ENCODE measurements around the gene NUDT12.

NUDT12 gene

DNA sequence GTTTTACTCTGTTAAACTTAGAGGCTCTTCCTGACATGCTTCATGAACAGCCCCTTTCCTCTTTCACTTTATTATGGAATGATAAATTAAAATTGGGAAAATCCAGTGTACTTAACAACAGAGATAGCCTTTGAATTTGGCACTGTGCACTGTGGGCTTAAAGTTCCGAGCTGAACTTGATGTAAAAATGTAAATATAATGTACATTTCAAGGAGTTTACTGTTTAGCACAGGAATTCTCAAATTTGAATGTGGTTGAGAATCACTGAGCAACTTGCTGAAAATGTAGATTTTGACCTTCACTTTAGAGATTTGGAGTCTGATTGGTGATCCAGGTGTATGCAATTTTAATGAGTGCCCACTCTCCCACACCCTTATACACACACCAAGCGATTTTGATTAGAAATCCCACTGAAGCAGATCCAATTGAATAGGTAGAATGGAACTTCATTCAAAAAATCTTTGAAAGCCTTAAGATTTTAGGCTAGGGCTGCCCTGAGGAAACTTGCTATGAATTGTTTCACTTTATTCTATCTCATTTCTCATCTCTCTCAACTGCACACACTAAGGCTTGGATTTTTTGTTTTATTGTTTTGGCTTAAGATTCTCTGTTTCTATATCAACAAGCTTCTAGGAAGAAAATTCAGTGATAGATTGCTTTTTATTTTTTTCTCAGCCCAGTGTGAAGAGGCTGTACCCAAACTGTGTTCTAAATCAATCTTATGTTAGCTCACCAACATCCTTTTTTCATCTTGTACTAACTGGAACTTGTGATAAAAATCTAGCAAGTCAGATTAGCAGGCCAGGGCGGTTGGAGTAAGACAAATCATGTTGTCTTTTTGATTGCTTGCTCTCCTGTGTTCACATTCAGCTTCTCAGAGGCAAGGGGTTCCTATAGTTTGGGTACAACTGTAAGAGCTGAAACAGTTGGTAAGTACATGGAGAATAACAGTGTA lies 22.9 kb downstream of the NUDT12 start:
- DNase-seq: no peak

DNA sequence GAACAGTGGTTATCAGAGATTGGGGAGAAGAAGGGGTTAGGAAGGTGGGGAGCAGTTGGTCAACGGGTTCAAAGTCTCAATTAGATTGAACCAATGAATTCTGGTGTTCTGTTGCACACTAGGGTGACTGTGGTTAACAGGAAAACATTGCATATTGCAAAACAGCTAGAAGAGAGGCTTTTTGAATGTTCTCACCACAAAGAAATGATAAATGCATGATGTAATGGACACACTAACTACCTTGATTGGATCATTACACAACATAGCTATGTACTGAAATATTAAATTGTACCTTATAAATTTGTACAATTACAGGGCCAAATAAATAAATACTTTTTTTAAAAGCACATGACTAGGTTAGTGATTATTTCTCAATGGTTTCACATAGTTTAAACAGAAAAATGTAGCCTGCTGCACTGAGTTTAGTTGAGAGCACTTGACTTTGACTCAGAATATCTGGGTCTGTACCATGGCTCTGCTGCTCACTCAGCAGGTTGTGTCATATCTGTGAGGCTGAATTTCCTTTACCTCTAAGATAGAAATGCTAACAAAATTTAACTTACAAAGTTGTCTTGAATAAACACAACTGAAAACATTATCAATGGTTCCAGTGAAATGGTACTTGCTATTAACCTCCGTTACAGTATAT lies 30.4 kb downstream of the NUDT12 start:
- DNase-seq: no peak

DNA sequence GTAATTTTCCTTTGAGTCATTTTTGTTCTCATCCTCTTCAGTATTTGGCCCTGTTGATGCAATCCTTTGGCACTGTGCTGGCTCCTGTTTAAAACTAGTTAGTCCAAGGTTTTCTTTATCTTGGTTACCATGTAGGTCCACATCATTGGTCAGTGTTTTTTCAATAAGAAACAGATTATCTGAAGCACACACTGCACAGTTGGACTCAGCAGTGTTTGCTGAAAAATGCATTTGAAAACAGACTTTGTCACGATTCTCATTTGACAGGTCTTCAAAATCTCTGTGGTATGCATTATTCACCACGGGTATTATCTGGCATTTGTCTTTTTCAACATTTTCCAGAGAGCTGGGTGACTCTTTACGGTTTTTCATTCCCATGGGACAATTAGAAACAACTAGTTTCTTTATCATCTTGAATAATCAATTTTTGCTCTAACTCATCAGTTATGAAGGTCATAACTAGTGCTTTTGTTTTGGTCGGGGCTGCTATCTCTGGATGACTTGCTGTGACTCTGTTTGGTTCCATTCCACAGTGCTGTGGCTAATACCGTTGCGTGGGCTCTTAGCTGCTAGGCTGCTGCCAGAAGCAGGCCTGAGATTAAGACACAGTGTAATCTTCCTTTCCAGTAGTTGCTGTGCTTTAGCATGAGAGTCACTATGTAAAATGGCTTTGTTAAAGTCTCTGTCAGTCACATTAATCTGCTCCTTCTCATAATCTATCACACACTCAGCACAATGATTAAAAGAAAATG lies 36.2 kb downstream of the NUDT12 start:
- DNase-seq: no peak

DNA sequence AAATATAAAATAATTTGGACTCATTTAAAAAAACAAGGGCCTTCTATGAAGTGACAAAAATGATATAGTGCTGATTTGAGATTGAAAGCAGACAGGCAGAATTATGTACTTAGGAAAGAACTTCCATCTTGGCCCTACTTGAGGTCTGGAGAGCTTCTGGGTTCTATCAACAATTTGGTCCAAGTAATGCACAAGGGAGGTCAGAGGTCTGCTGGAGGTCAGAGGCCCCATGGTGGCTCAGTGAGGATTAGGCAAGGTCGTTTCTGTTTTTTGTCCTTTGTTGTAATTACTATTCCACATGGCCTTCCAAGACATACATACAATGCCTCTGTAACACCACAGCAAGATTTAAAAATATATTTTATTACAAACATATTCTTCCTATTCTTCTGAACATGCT lies 37.2 kb downstream of the NUDT12 start:
- no peak for DNase-seq

DNA sequence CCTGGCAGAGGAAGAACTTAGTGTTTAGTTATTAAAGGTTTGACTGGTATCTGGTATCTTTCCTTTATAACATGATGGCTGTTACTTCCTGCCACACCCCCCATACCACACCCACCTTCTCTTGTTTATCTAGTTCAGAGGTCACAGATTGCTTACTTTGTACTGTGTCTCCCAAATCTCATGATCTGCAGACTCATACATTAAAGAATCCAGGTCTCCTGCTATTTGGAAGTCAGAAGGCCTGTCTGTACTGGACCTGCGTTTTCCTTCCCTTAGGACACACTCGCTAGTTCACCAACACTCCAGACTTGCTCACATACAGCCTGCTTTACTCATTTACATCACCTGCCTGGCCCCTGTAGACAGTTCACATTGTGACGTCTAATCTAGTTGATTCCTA lies 39.3 kb downstream of the NUDT12 start:
- DNase-seq: no peak

DNA sequence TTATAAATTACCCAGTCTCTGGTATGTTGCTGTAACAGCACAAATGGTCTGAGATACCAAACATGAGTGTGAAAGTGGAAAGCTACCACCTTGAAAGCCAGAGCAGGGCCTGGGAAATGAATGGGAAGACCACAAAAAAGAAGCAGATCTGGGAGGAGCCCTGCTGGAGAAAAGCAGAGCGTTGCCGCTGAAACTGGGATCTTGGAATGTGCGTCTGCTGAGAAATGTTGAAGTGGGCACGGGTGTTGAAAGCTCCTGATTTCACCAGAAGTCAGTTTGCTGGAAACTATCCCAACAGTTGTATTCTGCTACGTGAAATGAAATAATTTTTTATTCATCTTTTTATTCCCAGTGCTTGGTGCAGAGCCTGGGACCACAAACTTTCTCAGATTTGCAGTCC lies 40.0 kb downstream of the NUDT12 start:
- no peak for DNase-seq

DNA sequence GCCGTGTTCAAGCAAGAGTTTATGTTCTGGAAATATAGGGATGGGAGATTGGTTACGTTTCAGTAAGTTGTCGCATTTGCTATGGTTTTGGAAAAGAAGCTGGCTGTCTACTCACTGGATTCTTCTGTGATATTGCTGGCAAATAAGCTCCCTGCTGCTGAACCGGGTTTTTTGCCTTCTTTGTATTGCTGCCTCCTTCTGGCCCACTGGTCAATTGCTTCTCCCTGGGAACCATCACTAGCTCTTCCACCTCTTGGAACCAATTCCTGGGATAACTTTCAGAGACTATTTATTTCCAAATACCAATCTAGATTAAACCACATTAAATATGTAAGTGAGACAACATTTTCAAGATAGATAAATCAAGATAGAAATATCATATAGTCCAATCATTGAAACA lies 43.0 kb downstream of the NUDT12 start:
- DNase-seq: no peak

DNA sequence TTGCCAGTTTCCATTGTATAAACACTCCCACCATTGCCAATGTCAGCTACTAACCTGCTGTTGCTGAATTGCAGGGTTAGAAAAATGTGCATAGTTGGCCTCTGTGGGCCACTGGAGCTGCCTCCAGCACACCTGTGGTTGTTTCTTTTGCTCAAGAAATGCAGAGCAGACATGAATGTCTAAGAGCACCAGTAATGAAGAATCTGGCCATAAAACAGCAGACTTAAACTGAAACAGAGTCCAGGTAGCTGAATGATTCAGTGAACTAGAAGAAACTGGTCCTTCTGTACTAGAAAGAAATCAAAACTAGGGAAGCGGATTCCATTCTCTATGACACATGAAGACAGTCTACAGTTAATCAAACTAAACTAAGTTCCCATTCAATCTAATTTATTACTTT lies 48.2 kb downstream of the NUDT12 start:
- DNase-seq: no peak

DNA sequence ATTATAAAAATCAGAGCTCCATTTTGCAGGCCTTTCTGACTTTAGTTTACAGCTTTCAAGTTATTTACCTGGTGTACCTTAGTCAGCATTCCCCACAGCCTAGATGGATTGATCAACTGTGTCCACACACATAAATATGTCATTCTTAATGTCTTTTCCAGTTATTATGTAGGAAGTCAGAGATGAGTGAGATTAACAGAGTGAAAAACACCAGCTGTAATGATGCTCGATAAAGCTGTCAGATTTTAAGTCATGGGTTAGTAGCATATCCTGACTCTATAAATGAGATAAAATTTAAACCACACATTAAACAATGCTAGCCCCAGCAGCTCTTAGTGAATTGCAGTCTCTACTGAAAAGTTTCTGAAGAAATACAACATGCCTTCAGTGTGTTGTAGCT lies 48.9 kb downstream of the NUDT12 start:
- DNase-seq: no peak

DNA sequence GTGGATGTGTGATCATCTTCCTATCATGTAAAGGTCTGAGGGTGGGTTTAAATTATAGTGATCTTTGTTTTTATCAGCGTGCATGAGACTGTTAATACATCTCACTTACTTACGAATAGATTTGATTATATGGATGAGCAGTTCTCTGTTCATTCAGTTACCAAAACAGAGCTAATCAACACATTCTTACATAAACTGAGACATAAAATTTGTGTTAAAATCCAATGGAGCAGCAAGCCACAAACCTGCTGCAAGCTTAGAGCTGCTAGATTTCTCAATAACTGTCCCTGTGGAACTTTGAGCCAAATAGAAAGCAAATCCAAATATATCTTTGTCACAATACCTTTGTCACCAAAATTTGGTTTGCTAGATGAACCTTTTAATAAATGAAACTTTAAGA lies 50.1 kb downstream of the NUDT12 start:
- DNase-seq: no peak

DNA sequence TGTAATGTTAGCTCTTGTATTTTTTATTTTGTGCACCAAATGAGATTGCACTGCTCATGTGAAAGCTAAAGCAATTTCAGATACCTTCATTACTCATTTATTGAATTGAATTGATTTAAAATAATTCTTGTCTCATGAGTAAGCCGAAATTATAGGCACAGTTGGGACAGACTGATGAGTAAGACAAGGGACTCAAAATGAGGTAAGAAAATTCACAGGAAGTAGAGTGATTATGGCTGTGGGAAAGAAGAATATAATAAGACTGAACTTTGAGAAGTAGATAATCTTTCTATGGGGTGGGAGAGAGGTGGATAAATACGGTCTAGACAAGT lies 51.1 kb downstream of the NUDT12 start:
- no peak for DNase-seq

DNA sequence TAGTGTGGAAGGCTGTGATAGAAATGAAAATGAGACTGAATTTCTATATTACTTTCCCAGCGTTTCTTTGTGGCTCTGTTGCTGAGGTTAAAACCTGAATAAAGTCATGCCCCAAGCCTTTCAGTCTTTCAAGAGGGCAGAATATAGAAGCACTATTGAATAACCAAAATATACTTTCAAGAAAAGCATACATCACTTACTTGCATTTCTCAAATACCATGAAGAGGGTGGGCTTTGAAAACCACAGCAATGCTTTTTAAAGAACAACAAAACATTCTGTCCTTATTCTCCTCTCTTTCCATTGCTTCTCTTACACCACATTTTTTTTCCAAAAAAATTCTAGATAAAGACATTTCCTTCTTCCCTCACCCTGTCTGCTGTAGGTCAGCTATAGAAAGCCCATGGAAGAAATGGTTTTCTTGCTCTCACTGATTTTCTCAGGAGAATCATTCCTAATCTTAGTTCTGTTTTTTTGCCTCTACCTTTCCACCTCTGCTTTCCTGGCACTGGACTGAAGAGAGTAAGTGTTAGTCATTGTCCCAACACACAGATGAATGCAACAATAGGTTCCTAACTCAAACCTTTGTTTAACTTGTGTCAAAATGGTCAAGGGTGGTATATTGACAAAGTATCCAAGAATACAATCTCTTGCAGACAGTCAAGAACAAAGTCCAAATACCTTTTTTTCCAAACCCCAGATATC lies 51.6 kb downstream of the NUDT12 start:
- no peak for DNase-seq

DNA sequence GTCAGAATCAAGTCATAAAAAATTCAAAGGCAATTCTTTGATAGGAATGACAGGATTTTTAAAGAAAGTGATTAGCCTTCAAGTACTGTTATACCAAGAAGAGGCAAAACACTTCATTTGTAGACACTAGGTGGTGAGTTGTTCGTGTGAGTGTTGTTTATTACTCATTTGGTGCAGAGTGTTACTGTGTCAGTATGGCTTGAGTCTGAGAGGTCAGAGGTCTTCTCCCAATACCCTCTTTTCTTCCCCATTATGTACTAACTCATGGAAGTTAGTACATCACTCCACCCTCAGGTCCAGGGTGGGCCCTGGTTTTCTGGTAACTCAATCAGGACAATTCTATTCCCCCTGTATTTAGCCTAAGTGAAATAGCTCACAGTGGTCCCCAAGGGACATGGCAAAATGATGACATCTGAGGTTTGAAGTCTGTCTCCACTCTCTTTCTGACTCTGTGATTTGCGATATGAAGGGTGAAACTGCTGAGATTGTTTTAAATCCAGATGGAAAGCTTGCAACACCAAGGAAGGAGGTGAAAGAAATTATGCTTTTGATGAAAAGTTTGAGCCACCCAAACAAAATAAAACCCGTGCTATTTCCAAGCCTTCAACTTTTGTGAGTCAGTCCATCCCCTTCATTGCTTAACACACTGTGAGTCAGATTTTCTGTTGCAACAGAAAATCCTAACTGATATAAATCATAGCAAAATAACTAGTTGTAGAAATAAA lies 56.8 kb downstream of the NUDT12 start:
- DNase-seq: no peak

DNA sequence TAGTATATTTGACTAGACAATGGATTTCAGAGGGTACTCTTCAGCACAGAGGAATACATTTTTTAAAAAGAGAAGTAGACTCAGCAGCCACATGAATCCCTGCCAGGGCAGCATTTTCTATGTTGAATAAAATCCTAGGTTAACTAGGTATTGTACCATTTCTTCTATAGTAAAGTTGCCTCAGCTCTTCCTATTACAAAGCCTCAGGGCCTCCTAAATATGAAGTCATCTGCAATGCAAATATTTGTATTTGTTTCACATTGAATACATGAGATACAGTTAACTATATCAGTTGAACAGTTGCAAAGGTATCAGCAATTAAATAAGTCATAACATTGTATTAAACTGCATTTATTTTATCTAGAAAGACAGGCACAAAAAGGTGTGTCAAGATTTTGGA lies 59.5 kb downstream of the NUDT12 start:
- no peak for DNase-seq

DNA sequence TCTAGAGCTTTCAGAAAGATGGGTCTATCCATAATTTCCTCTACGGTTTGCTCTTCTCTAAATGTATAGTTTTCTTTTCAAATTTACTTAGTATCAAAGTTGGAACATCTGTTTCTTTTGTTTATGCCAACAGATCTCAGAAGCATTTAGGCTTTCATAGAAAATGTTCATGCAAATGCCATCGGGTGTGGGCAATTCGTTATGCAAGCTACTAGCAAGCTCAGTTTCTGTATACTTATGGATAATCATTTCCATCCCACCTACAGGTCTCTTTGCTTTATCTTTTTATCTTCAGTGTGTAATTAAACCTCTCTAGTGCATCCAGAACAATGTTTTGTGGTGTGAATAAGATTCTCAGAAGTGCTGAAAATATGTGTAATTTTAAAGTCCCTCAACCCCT lies 59.9 kb downstream of the NUDT12 start:
- DNase-seq: no peak

Measured in DMS153 (cell line).